CD4-positive, alpha-beta memory T cell (primary cell): ENCODE measurements around the gene FLT4. TPM values are rescaled to one million over a fixed set of nuclear protein-coding genes. Genes with fewer than 3 reads are reported as not detected.
A peak's percentile ranks its signal among the peaks of the same experiment; 100 is the strongest.

Experiments used
- CTCF ChIA-PET: fragments of 350-600 bp; sonication (Branson Sonifier 250); formaldehyde crosslinking; loops from one replicate; lab custom pipeline; 2021; ENCODE audit warnings: inconsistent platforms; ENCODE audit not compliant: partially characterized antibody; lab: Charles Lee
- POLR2A ChIA-PET: fragments of 350-600 bp; sonication (Branson Sonifier 250); formaldehyde crosslinking; loops from one replicate; lab custom pipeline; 2021; ENCODE audit not compliant: partially characterized antibody; lab: Charles Lee
- DNase-seq, 5 donors: peaks; one replicate each; pipeline versions ENCODE4 v3.0.0 to v3.0.0-alpha.2; 2020 to 2022; ENCODE audit warnings: mixed read lengths in 1 of 5
- H3K27ac ChIP-seq: one replicate; pipeline ENCODE4 v1.7.0; 2013; ENCODE audit warnings: low read depth, low read length
- H3K27me3 ChIP-seq: 2 replicates; pipeline ENCODE4 v1.7.0; 2013; ENCODE audit warnings: mild to moderate bottlenecking, low read length, moderate library complexity; ENCODE audit not compliant: insufficient read depth
- H3K36me3 ChIP-seq: 2 replicates; pipeline ENCODE4 v1.7.0; 2013; ENCODE audit warnings: mild to moderate bottlenecking, low read length, moderate library complexity; ENCODE audit not compliant: insufficient read depth
- H3K4me1 ChIP-seq: 2 replicates; pipeline ENCODE4 v1.7.0; 2013; ENCODE audit warnings: mild to moderate bottlenecking, low read length, moderate library complexity; ENCODE audit not compliant: insufficient read depth
- H3K4me3 ChIP-seq, 2 donors: one replicate each; pipeline ENCODE4 v1.7.0; 2013; ENCODE audit warnings: low read length in 2 of 2, mild to moderate bottlenecking in 1 of 2
- H3K9me3 ChIP-seq, 2 donors: one replicate each; pipeline ENCODE4 v1.7.0; 2013; ENCODE audit warnings: low read length in 2 of 2, control low read depth in 1 of 2; ENCODE audit not compliant: control insufficient read depth in 1 of 2
- H3K27ac Mint-ChIP-seq, 7 donors: one replicate each; pipeline ENCODE4 v1.8.0; 2020 to 2021; ENCODE audit warnings: mixed read lengths in 7 of 7, mild to moderate bottlenecking in 6 of 7, inconsistent platforms in 3 of 7, moderate library complexity in 3 of 7
- H3K27me3 Mint-ChIP-seq, 2 donors: one replicate each; pipeline ENCODE4 v1.8.0; 2020 to 2021; ENCODE audit warnings: mixed read lengths in 2 of 2
- H3K36me3 Mint-ChIP-seq, 2 donors: one replicate each; pipeline ENCODE4 v1.8.0; 2020 to 2021; ENCODE audit warnings: mixed read lengths in 2 of 2, inconsistent platforms in 1 of 2, mild to moderate bottlenecking in 1 of 2
- H3K4me1 Mint-ChIP-seq, 4 donors: one replicate each; pipeline ENCODE4 v1.8.0; 2020 to 2021; ENCODE audit warnings: mixed read lengths in 4 of 4, mild to moderate bottlenecking in 1 of 4
- H3K4me3 Mint-ChIP-seq, 8 donors: one replicate each; pipeline ENCODE4 v1.8.0; 2020 to 2021; ENCODE audit warnings: mixed read lengths in 8 of 8, mild to moderate bottlenecking in 7 of 8, moderate library complexity in 6 of 8, inconsistent platforms in 3 of 8
- H3K9me3 Mint-ChIP-seq, 8 donors: one replicate each; pipeline ENCODE4 v1.8.0; 2020 to 2021; ENCODE audit warnings: mixed read lengths in 8 of 8, mild to moderate bottlenecking in 5 of 8, inconsistent platforms in 3 of 8, moderate library complexity in 1 of 8
- intact Hi-C: fragments of 100-400 bp; cut with micrococcal nuclease; formaldehyde crosslinking; loops from one replicate; pipeline ENCODE4 v1.15.1; 2023
- polyA plus RNA-seq, 2 donors: library from polyadenylated mRNA; unstranded; fragments of 300-500 nt; fragmentation: Illumina TruSeq; gene quantifications; one replicate each; pipeline ENCODE4 v1.2.3, GENCODE V29; 2021
- total RNA-seq, 2 experiments: library from RNA; stranded (reverse); gene quantifications; one replicate each; pipeline ENCODE4 v1.2.3, GENCODE V29; 2021

FLT4 gene
- total and polyA plus RNA-seq, 4 experiments from 2014 or later, result 1.2 to 10.3 (median 6.9) TPM; not detected in 1

GRCh38 chr5:180625791-180626660 is 23.4 kb downstream of the FLT4 start:
- Histone ChIP-seq H3K9me3 (no peaks in the 10 kb centered on the region), H3K27me3 (no peaks in the 10 kb centered on the region), H3K36me3 (no peaks in the 10 kb centered on the region), H3K27ac (no peak overlapping the region), H3K4me3 (no peak overlapping the region), H3K4me1 (no peaks in the 10 kb centered on the region)
- Mint-ChIP-seq H3K4me3 (no peak overlapping the region), H3K27me3 (peaks cover 0 to 2% of the 10 kb centered on the region in 2 donors), H3K27ac (no peak overlapping the region), H3K36me3 (no peaks in the 10 kb centered on the region), H3K9me3 (no peaks in the 10 kb centered on the region), H3K4me1 (peaks cover 2 to 9% (median 4%) of the 10 kb centered on the region in 4 donors)
- POLR2A ChIA-PET, result no interaction called here
- intact Hi-C loops, result no loop called here
- no peak for DNase-seq
- CTCF ChIA-PET, result no interaction called here

- no peak for DNase-seq
- Histone ChIP-seq H3K36me3 (no peaks in the 10 kb centered on the region), H3K4me1 (no peaks in the 10 kb centered on the region), H3K4me3 (no peak overlapping the region), H3K9me3 (no peaks in the 10 kb centered on the region), H3K27me3 (no peaks in the 10 kb centered on the region), H3K27ac (no peak overlapping the region)
- ChIA-PET POLR2A (no interaction called here), CTCF (no interaction called here)
- intact Hi-C loops, result no loop called here
- Mint-ChIP-seq H3K27me3 (peaks cover 0 to 2% of the 10 kb centered on the region in 2 donors), H3K4me3 (no peak overlapping the region), H3K9me3 (no peaks in the 10 kb centered on the region), H3K27ac (peak overlapping the region in 1 of 7 donors; percentile 24), H3K36me3 (no peaks in the 10 kb centered on the region), H3K4me1 (peaks cover 2 to 9% (median 4%) of the 10 kb centered on the region in 4 donors)
Measured at GRCh38 chr5:180625125-180625790, 24.1 kb downstream of the FLT4 start.

- Mint-ChIP-seq H3K27ac (peak overlapping the region in 1 of 7 donors; percentile 24), H3K27me3 (peaks cover 0 to 2% of the 10 kb centered on the region in 2 donors), H3K36me3 (no peaks in the 10 kb centered on the region), H3K4me3 (no peak overlapping the region), H3K9me3 (no peaks in the 10 kb centered on the region), H3K4me1 (peaks cover 2 to 9% (median 4%) of the 10 kb centered on the region in 4 donors)
- H3K4me3 ChIP-seq, result no peak overlapping the region
- no peaks in the 10 kb centered on the region for H3K4me1 ChIP-seq
- no peak overlapping the region for H3K27ac ChIP-seq
- H3K36me3 ChIP-seq, result no peaks in the 10 kb centered on the region
- H3K9me3 ChIP-seq, result no peaks in the 10 kb centered on the region
- DNase-seq, result no peak
- H3K27me3 ChIP-seq, result no peaks in the 10 kb centered on the region
- intact Hi-C loops, result no loop called here
- ChIA-PET CTCF (no interaction called here), POLR2A (no interaction called here)
Measured at GRCh38 chr5:180624587-180624986, 24.8 kb downstream of the FLT4 start.

- no peaks in the 10 kb centered on the region for H3K27me3 ChIP-seq
- H3K27ac ChIP-seq, result no peak overlapping the region
- H3K27ac Mint-ChIP-seq, result peak overlapping the region in 2 of 7 donors; percentile 42 to 68
- H3K9me3 ChIP-seq, result no peaks in the 10 kb centered on the region
- H3K36me3 ChIP-seq, result no peaks in the 10 kb centered on the region
- H3K27me3 Mint-ChIP-seq, result peaks cover 0 to 2% of the 10 kb centered on the region in 2 donors
- no peaks in the 10 kb centered on the region for H3K36me3 Mint-ChIP-seq
- no peak overlapping the region for H3K4me3 ChIP-seq
- CTCF ChIA-PET, result no interaction called here
- no peaks in the 10 kb centered on the region for H3K9me3 Mint-ChIP-seq
- peaks cover 2 to 9% (median 4%) of the 10 kb centered on the region in 4 donors for H3K4me1 Mint-ChIP-seq
- DNase-seq, result no peak
- POLR2A ChIA-PET, result no interaction called here
- intact Hi-C loops, result no loop called here
- H3K4me1 ChIP-seq, result no peaks in the 10 kb centered on the region
- H3K4me3 Mint-ChIP-seq, result no peak overlapping the region
Measured at GRCh38 chr5:180623844-180624243, 25.6 kb downstream of the FLT4 start.

- no peak overlapping the region for H3K27ac Mint-ChIP-seq
- POLR2A ChIA-PET, result no interaction called here
- no peaks in the 10 kb centered on the region for H3K9me3 Mint-ChIP-seq
Measured at GRCh38 chr5:180623411-180623834, 26.0 kb downstream of the FLT4 start.

GRCh38 chr5:180622910-180623309 is 26.5 kb downstream of the FLT4 start:
- peaks cover 2 to 9% (median 4%) of the 10 kb centered on the region in 4 donors for H3K4me1 Mint-ChIP-seq
- no peaks in the 10 kb centered on the region for H3K36me3 Mint-ChIP-seq
- H3K27me3 ChIP-seq, result no peaks in the 10 kb centered on the region
- H3K4me3 ChIP-seq, result no peak overlapping the region
- H3K4me3 Mint-ChIP-seq, result no peak overlapping the region
- no peak overlapping the region for H3K27ac ChIP-seq
- H3K27me3 Mint-ChIP-seq, result peaks cover 0 to 2% of the 10 kb centered on the region in 2 donors
- ChIA-PET POLR2A (no interaction called here), CTCF (no interaction called here)
- no peak overlapping the region for H3K27ac Mint-ChIP-seq
- no peaks in the 10 kb centered on the region for H3K9me3 Mint-ChIP-seq
- no peaks in the 10 kb centered on the region for H3K4me1 ChIP-seq
- intact Hi-C loops, result no loop called here
- no peak for DNase-seq
- no peaks in the 10 kb centered on the region for H3K9me3 ChIP-seq
- H3K36me3 ChIP-seq, result no peaks in the 10 kb centered on the region

More at GRCh38 chr5:180623411-180623834, 26.0 kb downstream of the FLT4 start:
- peaks cover 2 to 9% (median 4%) of the 10 kb centered on the region in 4 donors for H3K4me1 Mint-ChIP-seq
- no peak overlapping the region for H3K27ac ChIP-seq
- peaks cover 0 to 2% of the 10 kb centered on the region in 2 donors for H3K27me3 Mint-ChIP-seq
- H3K4me3 Mint-ChIP-seq, result no peak overlapping the region
- no peak for DNase-seq
- no peaks in the 10 kb centered on the region for H3K36me3 Mint-ChIP-seq
- intact Hi-C loops, result no loop called here
- no peaks in the 10 kb centered on the region for H3K27me3 ChIP-seq
- H3K4me1 ChIP-seq, result no peaks in the 10 kb centered on the region
- CTCF ChIA-PET, result no interaction called here
- H3K4me3 ChIP-seq, result no peak overlapping the region
- H3K9me3 ChIP-seq, result no peaks in the 10 kb centered on the region
- no peaks in the 10 kb centered on the region for H3K36me3 ChIP-seq

- Mint-ChIP-seq H3K27me3 (no peaks in the 10 kb centered on the region), H3K36me3 (no peaks in the 10 kb centered on the region), H3K27ac (no peak overlapping the region), H3K9me3 (no peaks in the 10 kb centered on the region), H3K4me3 (no peak overlapping the region), H3K4me1 (peaks cover 2 to 9% (median 4%) of the 10 kb centered on the region in 4 donors)
- ChIA-PET CTCF (no interaction called here), POLR2A (no interaction called here)
- DNase-seq, result no peak
- Histone ChIP-seq H3K27me3 (no peaks in the 10 kb centered on the region), H3K27ac (no peak overlapping the region), H3K36me3 (no peaks in the 10 kb centered on the region), H3K4me3 (no peak overlapping the region), H3K9me3 (no peaks in the 10 kb centered on the region), H3K4me1 (no peaks in the 10 kb centered on the region)
- intact Hi-C loops, result no loop called here
Measured at GRCh38 chr5:180621311-180621710, 28.1 kb downstream of the FLT4 start.
